GM20000 (cell line): ENCODE measurements around the gene KRTCAP2.

Experiments used
- DNase-seq: peaks from one replicate; pipeline ENCODE4 v3.0.0; 2012; ENCODE audit warnings: low spot score
- TF ChIP-seq, protein P1 (sequence below): IDR thresholded peaks from 2 replicates; pipeline ENCODE4 v1.5.1; 2012; ENCODE audit warnings: mild to moderate bottlenecking, control low read depth; ENCODE audit errors: extremely low read depth, missing control alignments

KRTCAP2 gene

DNA sequence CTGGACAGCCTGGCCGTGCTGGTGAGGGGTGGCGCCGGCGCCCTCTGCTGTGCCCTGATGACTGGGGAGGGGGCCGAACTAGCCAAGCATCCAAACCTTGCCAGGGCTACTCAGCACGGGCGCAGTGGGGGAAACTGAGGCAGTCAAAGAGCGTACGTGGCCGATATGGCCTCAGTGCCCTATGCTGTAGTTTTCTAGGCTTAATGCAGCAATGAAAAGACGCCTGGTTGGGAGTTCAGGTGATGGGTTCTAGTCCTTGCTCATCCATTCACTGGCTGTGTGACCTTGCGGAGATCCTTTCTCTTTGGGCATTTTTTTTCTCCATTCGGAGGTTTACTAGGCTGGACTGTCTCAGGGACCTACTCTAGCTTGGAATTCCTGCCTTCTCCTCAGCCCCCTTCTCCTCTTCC is 36.2 kb upstream of the KRTCAP2 start:
- TF ChIP-seq, protein P1, sequence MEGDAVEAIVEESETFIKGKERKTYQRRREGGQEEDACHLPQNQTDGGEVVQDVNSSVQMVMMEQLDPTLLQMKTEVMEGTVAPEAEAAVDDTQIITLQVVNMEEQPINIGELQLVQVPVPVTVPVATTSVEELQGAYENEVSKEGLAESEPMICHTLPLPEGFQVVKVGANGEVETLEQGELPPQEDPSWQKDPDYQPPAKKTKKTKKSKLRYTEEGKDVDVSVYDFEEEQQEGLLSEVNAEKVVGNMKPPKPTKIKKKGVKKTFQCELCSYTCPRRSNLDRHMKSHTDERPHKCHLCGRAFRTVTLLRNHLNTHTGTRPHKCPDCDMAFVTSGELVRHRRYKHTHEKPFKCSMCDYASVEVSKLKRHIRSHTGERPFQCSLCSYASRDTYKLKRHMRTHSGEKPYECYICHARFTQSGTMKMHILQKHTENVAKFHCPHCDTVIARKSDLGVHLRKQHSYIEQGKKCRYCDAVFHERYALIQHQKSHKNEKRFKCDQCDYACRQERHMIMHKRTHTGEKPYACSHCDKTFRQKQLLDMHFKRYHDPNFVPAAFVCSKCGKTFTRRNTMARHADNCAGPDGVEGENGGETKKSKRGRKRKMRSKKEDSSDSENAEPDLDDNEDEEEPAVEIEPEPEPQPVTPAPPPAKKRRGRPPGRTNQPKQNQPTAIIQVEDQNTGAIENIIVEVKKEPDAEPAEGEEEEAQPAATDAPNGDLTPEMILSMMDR, result no peak

DNA sequence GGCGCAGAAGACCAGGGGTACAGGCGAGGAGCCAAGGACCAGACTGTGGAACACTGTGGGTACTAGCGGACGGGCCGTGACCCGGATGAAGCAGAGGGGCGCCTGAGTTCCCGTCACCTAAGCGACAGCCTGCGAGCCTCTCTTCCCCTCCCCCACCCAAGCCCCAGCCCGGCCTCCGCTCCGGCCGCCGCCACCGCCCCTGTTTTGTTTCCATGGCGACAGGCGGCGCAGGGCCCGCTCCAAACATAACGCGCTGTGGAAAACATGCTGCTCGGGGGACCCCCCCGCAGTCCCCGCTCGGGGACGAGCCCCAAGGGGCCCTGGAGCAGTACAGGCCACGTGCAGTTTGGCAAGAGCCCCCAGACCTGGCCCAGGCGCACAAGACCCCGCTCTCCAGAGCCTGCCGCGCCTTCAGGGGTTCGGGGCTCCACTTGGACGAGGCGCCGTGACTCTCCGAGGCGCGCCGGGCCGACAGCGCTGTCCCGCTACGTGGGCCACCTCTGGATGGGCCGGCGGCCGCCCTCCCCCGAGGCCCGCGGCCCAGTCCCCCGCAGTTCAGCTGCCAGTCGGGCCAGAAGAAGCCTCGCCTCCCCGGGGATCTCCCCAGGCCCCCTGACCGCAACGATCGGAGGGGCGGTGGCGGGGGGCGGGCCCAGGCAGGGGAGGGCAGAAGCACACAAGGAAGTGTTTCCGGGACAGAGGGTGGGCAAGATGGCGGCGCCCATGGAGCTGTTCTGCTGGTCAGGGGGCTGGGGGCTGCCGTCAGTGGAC is 35.6 kb upstream of the KRTCAP2 start, which contains the start of gene MTX1:
TSS of gene MTX1 (plus strand) at position 155 of the 771 bp plus-strand sequence. CDS start at position 265, 110 bp downstream.
- DNase-seq, result peak; percentile 91
- TF ChIP-seq, protein P1, result no peak

More for the DNA sequence above, 36.2 kb upstream of the KRTCAP2 start:
- no peak for DNase-seq

DNA sequence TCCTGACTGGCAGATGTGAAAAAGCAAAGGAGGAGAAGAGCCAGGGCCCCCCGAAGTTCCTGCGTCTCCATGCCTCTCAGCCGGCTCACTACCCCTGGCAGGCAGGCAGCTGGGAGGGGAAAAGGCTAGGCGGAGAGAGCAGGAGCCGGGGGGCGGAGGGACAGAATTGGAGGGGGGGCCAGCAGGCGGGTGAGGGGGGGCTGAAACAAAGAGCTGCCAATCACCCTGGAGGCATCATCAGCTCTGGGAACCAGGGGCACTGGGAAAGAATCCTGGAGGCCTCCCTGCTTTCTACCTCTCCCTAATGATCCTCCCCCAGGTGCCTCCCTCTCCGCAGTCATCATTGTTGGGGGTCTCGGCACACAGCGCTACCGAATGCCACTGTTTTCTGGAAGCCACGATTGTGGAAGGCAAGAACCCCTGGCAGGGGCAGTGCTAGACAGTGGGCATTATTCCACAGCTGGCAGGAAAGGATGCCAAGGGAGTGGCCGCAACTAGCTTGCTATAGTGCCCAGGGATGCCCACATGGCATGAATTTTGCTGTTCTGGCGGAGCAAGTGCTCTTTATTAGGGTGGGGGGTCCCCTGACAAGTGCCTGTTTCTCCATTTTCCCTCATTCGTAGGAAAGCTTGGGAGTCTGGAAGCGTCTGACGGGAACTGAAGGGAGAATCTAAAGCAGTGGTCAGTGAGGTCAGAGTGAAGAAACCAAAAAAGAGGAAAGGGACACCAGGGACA is 34.9 kb upstream of the KRTCAP2 start, which contains the start of gene THBS3:
TSS of gene THBS3 (minus strand) at position 92 of the 735 bp plus-strand sequence. CDS start at position 71, 21 bp downstream.
- DNase-seq, result no peak

DNA sequence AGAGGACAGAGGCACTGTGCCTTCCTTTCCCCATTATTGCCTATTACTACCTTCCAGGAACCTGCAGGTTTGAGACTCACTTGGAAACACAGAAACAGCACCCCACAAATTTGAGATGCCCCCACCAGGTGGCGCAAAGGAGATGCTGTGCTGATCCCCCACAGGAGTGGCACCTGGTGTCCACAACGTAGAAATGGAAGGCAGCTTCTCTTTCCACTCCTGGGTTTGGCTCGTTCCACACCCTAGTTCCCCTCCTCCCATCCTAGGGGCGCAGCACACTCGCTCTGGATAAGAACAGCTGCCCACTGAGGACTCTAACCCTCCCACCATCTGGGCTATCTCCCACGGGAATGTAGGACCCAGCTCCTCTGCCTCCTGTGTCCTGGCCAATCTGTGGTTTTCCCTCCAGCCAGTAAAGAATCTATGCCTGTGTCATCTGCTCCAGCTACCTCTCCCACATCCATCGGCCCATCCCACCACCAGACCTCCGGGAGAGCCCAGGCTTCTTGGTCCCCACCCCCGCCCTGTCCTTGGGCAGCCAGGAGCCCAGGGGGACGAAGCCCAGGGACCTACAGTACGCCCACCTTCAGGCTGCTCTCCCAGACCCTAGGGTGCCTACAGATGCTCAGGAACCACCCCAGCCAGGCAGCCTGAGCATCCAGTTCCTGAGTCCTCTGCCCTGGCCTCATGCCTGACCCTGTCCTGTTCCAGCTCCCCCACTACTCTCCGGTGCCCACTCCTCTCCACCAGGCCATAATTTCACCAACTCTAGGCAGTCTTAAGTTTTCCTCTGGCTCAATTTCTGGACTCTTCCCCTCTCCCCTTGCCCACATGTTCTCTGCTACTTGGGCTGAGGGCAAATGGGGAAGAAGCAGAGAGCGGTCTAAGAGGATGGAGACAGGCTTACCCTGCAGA is 34.0 kb upstream of the KRTCAP2 start:
- peak; percentile 83 for DNase-seq
- TF ChIP-seq, protein P1, result peak; percentile 67

More for the DNA sequence above, 34.9 kb upstream of the KRTCAP2 start, which contains the start of gene THBS3:
- TF ChIP-seq, protein P1, result no peak

DNA sequence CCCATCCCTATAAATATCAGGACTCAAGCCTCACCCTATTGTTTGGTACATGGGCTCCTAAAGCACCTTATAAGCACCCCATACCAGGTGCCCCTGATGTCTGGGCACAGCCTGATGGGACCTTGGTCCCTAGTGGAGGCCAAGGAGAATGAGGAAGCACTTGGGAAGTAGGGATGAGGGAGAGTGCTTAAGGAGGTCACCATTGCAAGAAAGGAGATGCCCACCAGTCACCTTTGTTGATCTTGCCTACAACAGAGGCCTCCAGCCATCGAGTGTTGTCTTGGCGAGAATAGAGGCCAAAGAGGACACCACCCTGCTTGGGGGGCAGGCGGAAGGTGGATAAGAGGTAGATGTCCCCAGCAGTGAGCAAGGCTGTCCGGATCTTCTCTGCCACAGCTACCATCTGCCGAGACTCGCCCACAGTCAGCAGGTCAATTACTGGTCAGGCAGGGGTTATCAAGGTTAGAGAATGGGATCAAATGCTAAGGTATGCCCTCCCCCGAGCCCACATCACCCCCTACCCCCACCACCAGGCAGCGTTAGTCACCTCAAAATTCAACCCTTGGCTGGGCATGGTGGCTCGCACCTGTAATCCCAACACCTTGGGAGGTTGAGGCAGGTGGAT is 33.0 kb upstream of the KRTCAP2 start:
- TF ChIP-seq, protein P1, result no peak
- no peak for DNase-seq

DNA sequence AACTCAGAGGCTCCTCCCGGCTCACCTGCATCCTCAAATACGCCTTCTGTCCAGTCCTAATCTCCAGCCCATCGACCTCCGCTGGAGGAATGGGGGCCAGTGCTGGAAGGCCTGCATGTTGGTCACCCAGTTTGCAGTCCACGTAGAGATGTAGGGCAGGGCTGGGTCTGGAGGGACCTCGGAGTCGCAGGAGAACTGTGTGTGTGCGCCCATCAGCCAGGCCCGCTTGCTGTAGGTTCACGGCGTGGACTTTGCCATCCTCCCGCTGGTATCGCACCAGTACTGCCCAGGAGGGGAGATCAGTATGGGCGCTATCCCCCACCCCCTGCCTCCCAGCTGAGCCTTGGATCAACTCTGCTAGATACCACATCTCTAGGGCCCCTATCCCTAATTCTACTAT is 31.9 kb upstream of the KRTCAP2 start:
- TF ChIP-seq, protein P1, result no peak
- no peak for DNase-seq
